Suprapubic skin (tissue), 4 donors: ENCODE results near the gene KIRREL1. TPM values are rescaled to one million over a fixed set of nuclear protein-coding genes. Genes with fewer than 3 reads are reported as not detected.

Experiments used
- DNase-seq, 2 donors: peaks; one replicate each; pipeline ENCODE4 v3.0.0-alpha.2; 2019; ENCODE audit warnings: low spot score in 2 of 2
- H3K27ac ChIP-seq: fragments of 200-600 bp; sonication (generic); one replicate; pipeline ENCODE4 v1.5.1; 2019
- H3K27me3 ChIP-seq: fragments of 200-600 bp; sonication (generic); one replicate; pipeline ENCODE4 v1.5.1; 2019
- H3K36me3 ChIP-seq: fragments of 200-600 bp; sonication (generic); one replicate; pipeline ENCODE4 v1.5.1; 2019
- H3K4me1 ChIP-seq: fragments of 200-600 bp; sonication (generic); one replicate; pipeline ENCODE4 v1.5.1; 2019
- H3K4me3 ChIP-seq: fragments of 200-600 bp; sonication (generic); one replicate; pipeline ENCODE4 v1.5.1; 2019; ENCODE audit warnings: mild to moderate bottlenecking
- H3K9me3 ChIP-seq: fragments of 200-600 bp; sonication (generic); one replicate; pipeline ENCODE4 v1.5.1; 2019
- CTCF ChIP-seq, 2 donors: fragments of 200-600 bp in 1 of 2; fragments of 450-650 bp in 1 of 2; sonication (generic) in 1 of 2; IDR thresholded peaks; one replicate each; pipeline ENCODE4 v1.5.1; 2016 to 2019; ENCODE audit warnings: antibody characterized with exemption in 2 of 2, mild to moderate bottlenecking in 1 of 2, moderate library complexity in 1 of 2
- EP300 ChIP-seq: sonication (generic); formaldehyde crosslinking; IDR thresholded peaks from one replicate; pipeline ENCODE4 v1.6.1; 2017; ENCODE audit warnings: antibody characterized with exemption
- POLR2A ChIP-seq, 2 donors: fragments of 450-650 bp; IDR thresholded peaks; one replicate each; pipeline ENCODE4 v1.6.1; 2017; ENCODE audit warnings: antibody characterized with exemption in 2 of 2, mild to moderate bottlenecking in 2 of 2, moderate library complexity in 2 of 2
- POLR2AphosphoS5 ChIP-seq, 3 donors: sonication (generic); formaldehyde crosslinking; IDR thresholded peaks; one replicate each; pipeline ENCODE4 v1.6.1; 2017; ENCODE audit warnings: antibody characterized with exemption in 3 of 3
- WGBS: methylation state at CpG from one replicate; pipeline ENCODE4 v1.1.5; 2018; 5-methylcytosine and 5-hydroxymethylcytosine counted together
- total RNA-seq, 4 donors: library from RNA; depleted of rRNA; stranded (reverse); fragments of >200 nt; gene quantifications; one replicate each; pipeline ENCODE4 v1.1.0, GENCODE V29; 2016

KIRREL1 gene
- total RNA-seq, 4 donors from 2014 or later, result 12.5 to 18.9 (median 15.5) TPM

GRCh38 chr1:157952601-157953000 lies 40.8 kb upstream of the KIRREL1 start:
- DNase-seq, result no peak
- no peak overlapping the region for H3K4me3 ChIP-seq
- H3K4me1 ChIP-seq, result no peaks in the 10 kb centered on the region
- H3K27ac ChIP-seq, result no peak overlapping the region
- H3K27me3 ChIP-seq, result peaks cover 3% of the 10 kb centered on the region
- 46% methylated on average over 3 of the region's 3 CpGs for WGBS
- H3K9me3 ChIP-seq, result no peaks in the 10 kb centered on the region
- H3K36me3 ChIP-seq, result no peaks in the 10 kb centered on the region
- no peak for TF ChIP-seq CTCF (IDR thresholded peaks at IDR 0.05)
- TF ChIP-seq POLR2A (IDR thresholded peaks at IDR 0.05), result no peak
- no peak for TF ChIP-seq POLR2AphosphoS5 (IDR thresholded peaks at IDR 0.05)
- no peak for TF ChIP-seq EP300

GRCh38 chr1:157955221-157955620 lies 38.2 kb upstream of the KIRREL1 start:
- Histone ChIP-seq H3K4me1 (no peaks in the 10 kb centered on the region), H3K4me3 (no peak overlapping the region), H3K9me3 (no peaks in the 10 kb centered on the region), H3K36me3 (no peaks in the 10 kb centered on the region), H3K27ac (no peak overlapping the region), H3K27me3 (peaks cover 2% of the 10 kb centered on the region)
- TF ChIP-seq POLR2AphosphoS5 (IDR thresholded peaks at IDR 0.05) (no peak), CTCF (IDR thresholded peaks at IDR 0.05) (no peak), EP300 (no peak), POLR2A (IDR thresholded peaks at IDR 0.05) (no peak)
- DNase-seq, result no peak

GRCh38 chr1:157955857-157956256 lies 37.6 kb upstream of the KIRREL1 start:
- WGBS, result 74% methylated on average over 6 of the region's 6 CpGs
- H3K36me3 ChIP-seq, result no peaks in the 10 kb centered on the region
- H3K4me3 ChIP-seq, result no peak overlapping the region
- no peaks in the 10 kb centered on the region for H3K9me3 ChIP-seq
- H3K4me1 ChIP-seq, result no peaks in the 10 kb centered on the region
- TF ChIP-seq POLR2AphosphoS5 (IDR thresholded peaks at IDR 0.05) (no peak), EP300 (no peak), CTCF (IDR thresholded peaks at IDR 0.05) (no peak), POLR2A (IDR thresholded peaks at IDR 0.05) (no peak)
- peaks cover 3% of the 10 kb centered on the region for H3K27me3 ChIP-seq
- no peak for DNase-seq
- no peak overlapping the region for H3K27ac ChIP-seq

- 25% methylated on average over 2 of the region's 2 CpGs for WGBS
- TF ChIP-seq EP300 (no peak), POLR2AphosphoS5 (IDR thresholded peaks at IDR 0.05) (no peak)
These were observed 36.7 kb upstream of the KIRREL1 start for GRCh38 chr1:157956732-157957131.

GRCh38 chr1:157958263-157958662 lies 35.2 kb upstream of the KIRREL1 start:
- 80% methylated on average over 3 of the region's 3 CpGs for WGBS
- no peak for TF ChIP-seq POLR2A (IDR thresholded peaks at IDR 0.05)
- no peak for TF ChIP-seq EP300
- TF ChIP-seq CTCF (IDR thresholded peaks at IDR 0.05), result no peak
- TF ChIP-seq POLR2AphosphoS5 (IDR thresholded peaks at IDR 0.05), result no peak
- DNase-seq, result no peak

More at GRCh38 chr1:157956732-157957131, 36.7 kb upstream of the KIRREL1 start:
- H3K9me3 ChIP-seq, result no peaks in the 10 kb centered on the region
- no peak overlapping the region for H3K27ac ChIP-seq
- DNase-seq, result no peak
- H3K4me3 ChIP-seq, result no peak overlapping the region
- peaks cover 3% of the 10 kb centered on the region for H3K27me3 ChIP-seq
- no peaks in the 10 kb centered on the region for H3K36me3 ChIP-seq
- no peaks in the 10 kb centered on the region for H3K4me1 ChIP-seq

GRCh38 chr1:157959750-157960149 lies 33.7 kb upstream of the KIRREL1 start:
- H3K4me3 ChIP-seq, result no peak overlapping the region
- peaks cover 4% of the 10 kb centered on the region for H3K4me1 ChIP-seq
- H3K27me3 ChIP-seq, result peaks cover 3% of the 10 kb centered on the region
- WGBS, result 98% methylated on average over 5 of the region's 5 CpGs
- TF ChIP-seq EP300 (no peak), POLR2AphosphoS5 (IDR thresholded peaks at IDR 0.05) (no peak), POLR2A (IDR thresholded peaks at IDR 0.05) (no peak), CTCF (IDR thresholded peaks at IDR 0.05) (no peak)
- H3K9me3 ChIP-seq, result no peaks in the 10 kb centered on the region
- no peak overlapping the region for H3K27ac ChIP-seq
- H3K36me3 ChIP-seq, result no peaks in the 10 kb centered on the region
- no peak for DNase-seq

More at GRCh38 chr1:157958263-157958662, 35.2 kb upstream of the KIRREL1 start:
- Histone ChIP-seq H3K27ac (no peak overlapping the region), H3K36me3 (no peaks in the 10 kb centered on the region), H3K4me1 (peaks cover under 1% of the 10 kb centered on the region), H3K27me3 (peaks cover 3% of the 10 kb centered on the region), H3K4me3 (no peak overlapping the region), H3K9me3 (no peaks in the 10 kb centered on the region)
